NCI-H2107 treated with DMSO at 0.1 percent for 48 hours (cell line): ENCODE measurements around the gene TBC1D16.
"Not testable (repeated sequence)": the region's sequence is repeated elsewhere in the genome, so short reads cannot be mapped to it uniquely, and the experiment has no call there.

Experiments
- DNase-seq: peaks from one replicate; lab custom pipeline; 2025; ENCODE audit not compliant: unreplicated experiment; lab: John Stamatoyannopoulos, UW

The TBC1D16 gene

DNA sequence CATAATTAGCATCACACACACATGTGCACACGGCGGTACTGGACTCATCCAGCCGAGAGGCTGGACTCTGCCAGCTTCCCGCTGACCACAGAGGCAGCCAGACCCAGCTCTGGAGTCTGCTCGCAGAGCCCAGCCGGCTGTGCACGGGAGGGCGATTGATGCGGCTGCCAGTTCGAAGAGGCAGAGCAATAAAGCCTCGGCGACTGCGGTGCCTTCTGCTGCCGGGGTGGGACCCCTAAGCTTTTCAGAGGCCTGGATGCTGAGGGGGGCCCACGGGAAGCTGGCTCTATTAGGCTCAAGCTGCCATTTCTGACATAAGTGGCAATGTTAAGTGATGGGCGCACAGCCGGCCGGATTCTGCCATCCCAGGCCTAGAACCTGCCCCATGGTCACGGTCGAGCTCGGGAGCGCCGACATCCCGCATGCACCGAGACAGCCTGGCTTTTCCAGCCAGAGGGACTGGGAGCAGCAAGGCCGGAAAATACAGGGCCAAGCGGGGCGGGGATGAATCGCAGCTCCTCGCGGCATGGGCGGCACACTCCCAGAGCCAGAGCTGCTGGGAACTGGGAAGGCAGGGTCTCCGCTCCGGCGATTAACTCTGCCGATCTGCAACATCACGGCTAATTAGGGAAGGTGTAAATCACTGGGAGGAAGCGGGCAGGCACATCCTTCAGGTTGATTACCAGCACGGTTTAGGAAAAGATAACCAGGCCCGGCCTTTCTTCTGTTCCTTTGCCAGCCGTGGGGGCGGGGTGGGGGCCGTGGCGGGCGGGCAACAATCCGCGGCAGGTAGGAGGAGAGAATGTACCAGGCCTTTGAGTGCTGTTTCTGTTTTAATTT is 57.7 kb downstream of the TBC1D16 start:
- no peak for DNase-seq

DNA sequence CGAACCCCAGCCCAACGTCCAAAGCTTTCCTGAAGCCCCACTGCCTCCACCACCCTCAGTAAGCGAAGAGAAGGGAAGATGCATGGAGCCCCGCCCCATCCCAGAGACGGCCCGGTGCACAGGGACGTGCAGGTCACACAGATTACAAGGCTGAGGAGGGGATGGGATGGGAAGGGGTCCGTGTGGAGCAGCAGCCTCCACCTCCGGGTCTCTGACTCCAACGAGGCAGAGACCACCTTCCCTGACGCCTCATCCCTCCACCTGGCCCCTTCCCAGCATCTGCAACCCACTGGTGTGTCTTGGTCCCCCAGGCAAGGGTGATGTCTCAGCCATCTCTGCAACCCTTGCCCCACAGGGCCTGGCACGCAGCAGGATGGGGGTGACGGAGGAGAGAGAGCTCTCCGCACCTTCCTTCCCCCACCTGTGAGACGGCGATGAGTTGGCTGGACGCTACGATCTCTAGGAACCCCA is 58.5 kb downstream of the TBC1D16 start:
- no peak for DNase-seq

DNA sequence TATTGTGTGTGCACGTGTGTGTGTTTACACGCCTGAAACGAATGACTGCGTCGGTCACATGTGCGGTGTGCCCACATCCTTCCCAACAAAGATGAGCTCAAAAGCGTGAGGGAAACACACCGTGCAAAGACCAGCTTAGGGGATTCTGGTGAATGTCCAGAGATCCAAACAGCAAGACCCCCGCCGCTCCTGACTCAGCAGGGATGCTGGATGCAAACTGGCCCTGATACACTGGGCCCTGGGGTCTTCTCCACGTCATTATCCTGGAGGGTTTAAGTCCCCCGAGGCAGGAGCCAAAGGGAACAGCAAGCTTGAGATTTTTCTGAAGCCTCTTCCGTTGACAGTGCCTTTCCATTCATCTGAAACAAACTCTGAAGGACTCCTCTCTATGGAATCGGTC is 59.2 kb downstream of the TBC1D16 start:
- no peak for DNase-seq

DNA sequence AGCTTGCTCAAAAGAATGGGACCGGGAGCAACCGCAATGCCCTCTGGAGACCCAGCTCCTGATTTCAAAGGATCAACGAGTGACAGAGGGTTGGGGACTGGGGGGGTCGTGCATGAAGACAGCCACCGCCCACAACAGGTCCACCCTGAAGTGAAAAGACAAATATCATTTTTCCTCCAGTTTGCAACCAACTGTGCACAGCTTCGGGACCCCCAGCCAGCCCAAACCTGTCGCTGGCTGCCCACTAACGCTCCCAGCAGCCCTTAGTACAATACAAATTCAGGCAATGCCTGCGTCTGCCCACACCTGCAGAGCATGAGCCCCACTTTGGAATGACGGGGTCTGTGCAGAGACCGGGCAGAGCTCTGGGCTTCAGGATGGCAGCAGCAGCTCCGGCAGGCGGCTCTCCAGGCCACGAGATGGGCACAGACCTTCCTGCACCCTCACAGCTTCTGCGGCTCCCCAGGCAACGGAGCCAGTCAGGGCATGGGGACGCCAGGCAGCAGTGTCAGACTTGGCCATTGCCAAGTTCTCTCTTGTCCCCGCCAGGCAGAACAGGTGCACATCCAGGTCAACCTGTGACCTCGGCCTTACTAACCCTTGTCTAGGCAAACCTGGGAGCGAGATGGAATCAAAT is 60.1 kb downstream of the TBC1D16 start:
- DNase-seq = no peak

DNA sequence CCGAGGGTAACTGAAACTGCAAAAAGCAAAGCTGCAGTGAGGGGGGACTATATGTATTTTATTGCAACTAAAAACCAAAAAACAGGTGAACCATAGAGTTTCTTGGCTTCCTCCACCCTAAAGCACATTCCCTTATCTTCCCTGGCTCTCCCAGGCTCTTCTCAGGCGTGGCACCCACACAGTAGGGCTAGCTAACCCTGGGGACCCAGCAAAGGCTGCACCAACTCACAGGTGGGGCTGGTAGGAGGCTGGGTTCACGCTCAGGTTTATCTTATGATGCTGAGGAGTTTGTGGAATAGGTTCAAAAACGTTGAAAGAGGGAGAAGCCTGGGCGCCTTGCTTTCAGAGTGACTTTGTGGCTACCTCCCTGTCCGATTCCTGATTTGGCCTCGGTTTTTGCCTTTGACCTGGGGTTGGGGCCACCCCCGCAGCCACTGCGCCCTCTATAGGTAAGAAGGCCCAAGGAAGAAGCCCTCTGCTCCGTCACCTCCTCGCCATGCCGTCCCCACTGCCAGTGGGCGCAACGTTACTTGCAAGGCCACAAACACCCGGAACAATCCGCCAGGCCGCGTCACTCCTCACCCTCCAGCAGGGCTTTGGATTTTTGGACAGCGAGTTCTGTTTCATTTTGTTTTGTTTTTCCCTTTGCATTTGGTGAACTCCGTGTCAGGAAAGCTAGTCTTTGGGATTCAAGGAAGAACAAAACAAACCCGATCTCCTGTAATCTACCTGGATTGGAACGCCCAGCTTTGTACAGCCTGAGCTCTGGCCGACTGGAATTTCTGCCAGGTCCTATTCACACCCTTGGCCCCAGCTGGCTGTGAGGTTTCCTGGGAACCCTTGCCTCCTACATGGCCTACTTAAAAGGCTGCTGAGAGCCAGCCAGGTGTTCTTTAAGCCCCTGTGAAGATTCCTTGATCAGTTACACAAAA is 60.8 kb downstream of the TBC1D16 start:
- DNase-seq = peak; percentile 44

DNA sequence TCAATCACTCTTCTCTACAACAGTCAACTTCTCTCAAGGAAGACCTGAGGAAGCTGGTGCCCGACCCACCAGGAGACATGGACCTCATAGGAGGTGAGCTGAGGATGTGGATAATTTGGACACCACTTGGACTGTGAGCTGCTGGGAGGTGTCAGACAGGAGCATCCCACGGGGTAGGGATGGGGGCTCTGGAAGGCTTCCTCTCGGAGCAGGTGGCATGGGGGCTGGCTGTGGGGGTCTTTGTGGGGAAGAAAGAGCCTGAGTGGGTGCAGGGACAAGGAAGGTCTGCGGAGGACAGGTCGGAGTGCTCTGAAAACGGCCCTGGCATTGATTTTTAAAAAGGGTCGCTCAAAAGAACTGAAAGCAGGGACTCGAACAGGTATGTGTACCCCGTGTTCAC is 64.0 kb downstream of the TBC1D16 start:
- no peak for DNase-seq

DNA sequence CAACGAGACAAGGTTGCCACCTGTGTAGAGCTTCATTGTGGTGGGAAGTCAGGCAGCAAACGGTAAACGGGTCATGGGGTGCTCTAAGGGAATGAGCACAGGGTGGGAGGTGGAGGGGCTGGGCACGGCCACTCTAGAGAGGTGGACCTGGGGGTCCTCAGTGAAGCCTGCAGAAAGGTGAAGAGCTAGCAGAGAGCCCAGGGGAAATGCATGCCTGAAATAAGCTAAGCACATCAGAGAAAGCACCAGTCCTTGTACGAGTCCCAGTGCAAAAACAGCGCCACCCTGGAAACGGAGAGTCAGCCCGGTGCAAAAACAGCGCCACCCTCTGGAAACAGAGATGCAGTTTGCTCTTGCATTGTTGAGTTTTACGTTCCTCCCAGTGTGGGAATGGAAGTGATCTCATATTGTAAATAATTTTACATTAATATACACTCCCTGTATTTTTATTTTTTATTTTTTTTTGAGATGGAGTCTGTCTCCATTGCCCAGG is 65.0 kb downstream of the TBC1D16 start:
- DNase-seq = no peak

DNA sequence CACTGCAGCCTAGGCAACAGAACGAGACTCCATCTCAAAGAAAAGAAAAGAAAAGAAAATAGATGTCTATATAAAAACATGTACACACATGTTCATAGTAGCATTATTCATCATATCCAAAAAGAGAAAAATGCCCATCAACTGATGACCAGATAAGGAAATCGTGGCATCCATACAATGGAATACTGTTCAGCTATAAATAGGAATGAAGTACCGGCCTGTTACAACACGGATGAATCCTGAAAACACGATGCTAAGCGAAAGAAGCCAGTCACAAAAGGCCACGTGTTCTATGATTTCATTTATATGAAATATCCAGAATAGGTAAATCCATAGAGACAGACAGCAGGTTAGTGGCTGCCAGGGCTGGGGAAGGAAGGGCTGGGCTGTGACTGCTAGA is 65.8 kb downstream of the TBC1D16 start:
- no peak for DNase-seq

DNA sequence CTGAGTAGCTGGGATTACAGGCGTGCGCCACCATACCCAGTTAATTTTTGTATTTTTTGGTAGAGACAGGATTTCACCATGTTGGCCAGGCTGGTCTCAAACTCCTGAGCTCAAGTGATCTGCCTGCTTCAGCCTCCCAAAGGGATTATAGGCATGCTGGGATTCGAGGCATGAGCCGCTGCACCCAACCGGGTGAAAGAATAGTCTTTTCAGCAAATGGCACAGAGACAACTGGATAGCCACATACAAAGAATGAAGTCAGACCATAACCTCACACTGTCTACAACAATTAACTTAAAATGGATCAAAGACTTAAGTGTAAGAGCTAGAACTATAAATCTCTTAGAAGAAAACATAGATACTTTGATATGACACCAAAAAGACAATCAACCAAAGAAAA is 67.6 kb downstream of the TBC1D16 start:
- DNase-seq = no peak

DNA sequence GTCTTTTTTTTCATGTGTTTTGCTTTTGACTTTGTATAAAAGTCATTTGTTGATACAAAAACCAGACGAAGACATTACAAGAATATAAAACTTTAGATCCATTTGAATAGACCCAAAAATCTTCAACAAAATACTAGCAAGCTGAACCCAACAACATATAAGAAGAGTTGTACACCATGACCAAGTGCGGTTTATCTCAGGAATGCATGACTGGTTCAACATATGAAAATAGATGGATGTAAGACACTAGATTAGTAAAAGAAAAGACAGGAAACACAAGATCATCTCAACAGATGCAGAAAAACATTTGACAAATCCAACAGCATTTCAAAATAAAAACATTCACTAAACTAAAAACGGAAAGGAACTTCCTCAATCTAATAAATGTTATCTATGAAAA is 69.0 kb downstream of the TBC1D16 start:
- no peak for DNase-seq

DNA sequence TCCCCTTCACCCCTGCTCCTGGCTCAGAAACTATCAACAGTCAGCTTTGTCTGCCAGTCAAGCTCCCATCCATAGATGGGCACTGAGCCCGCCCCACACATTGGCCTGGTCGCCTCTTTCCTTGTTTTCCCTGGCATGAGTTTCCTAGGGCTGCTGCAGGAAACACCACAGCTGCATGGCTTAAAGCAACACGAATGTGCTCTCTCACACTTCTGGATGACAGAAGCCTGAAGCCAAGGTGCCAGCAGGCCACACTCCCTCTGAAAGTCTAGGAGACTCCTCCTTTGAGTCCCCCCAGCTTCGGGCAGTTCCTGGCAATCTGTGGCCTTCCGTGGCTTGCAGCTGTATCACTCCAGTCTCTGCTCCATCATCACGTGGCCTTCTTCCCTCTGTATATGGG is 69.9 kb downstream of the TBC1D16 start:
- DNase-seq = no peak

DNA sequence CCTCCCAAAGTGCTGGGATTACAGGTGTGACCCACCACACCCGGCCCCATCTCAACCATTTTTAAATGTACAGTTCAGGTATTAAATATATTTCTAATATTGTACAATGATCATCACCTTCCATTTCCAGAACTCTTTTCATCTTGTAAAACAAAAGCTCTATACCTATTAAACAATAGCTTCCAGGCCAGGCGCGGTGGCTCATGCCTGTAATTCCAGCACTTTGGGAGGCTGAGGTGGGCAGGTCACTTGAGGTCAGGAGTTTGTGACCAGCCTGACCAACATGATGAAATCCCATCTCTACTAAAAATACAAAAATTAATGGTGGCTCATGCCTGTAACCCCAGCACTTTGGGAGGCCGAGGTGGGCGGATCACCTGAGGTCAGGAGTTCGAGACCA is 73.2 kb downstream of the TBC1D16 start:
- DNase-seq = not testable (repeated sequence)

DNA sequence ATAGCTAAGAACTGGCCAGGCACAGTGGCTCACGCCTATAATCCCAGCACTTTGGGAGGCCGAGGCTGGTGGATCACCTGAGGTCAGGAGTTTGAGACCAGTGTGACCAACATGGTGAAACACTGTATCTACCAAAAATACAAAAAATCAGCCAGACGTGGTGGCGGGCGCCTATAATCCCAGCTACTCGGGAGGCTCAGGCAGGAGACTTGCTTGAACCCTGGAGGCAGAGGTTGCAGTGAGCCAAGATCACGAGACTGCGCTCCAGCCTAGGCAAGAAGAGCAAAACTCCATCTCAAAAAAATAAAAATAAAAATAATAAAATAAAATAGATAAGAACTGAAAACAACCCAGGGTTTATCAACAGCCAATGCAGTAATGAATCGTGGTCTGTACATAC is 74.1 kb downstream of the TBC1D16 start:
- not testable (repeated sequence) for DNase-seq

DNA sequence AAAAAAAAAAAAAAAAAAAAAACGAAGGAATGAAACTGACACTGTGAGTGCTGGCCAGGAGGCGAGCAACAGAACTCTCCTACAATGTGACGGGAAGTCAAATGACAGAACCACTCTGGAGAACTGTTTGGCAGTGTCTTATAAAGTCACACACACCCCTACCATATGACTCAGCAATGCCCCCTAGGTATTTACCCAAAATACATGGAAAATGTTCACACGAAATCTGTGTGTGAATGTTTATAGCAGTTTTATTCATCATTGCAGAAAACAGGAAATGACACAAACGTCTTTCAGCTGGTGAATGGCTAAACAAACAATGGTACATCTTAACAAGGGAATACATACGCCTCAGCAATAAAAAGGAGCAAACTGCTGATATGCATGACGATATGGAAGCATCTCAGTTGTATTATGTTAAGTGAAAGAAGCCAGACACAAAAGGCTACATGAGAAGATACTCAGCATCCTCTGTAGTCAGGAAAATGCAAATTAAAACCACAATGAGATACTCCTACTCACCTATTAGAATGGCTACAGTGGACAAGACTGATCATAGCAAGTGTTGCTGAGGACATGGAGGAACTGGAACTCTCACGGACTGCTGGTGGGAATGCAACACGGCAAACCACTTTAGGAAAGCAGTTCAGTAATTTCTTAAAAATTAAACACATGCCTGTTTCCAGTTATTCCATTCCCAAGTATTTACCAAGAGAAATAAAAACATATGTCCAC is 74.7 kb downstream of the TBC1D16 start:
- no peak for DNase-seq

DNA sequence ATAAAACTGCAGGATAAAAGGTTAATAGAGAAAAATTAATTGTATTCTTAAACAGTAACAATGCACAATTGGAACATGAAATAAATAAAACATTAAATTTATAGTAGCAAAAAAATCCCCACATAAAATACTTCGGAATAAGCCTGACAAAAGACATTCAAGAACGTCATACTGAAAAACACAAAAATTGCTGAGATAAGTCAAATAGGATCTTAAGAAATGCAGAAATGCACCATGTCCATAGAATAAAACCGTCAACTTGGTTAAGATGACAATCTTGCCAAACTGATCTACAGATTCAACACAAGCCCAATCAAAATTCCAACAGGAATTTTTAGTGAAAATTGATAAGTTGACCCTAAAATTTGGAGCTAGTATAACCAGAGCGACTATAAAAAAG is 76.6 kb downstream of the TBC1D16 start:
- no peak for DNase-seq

DNA sequence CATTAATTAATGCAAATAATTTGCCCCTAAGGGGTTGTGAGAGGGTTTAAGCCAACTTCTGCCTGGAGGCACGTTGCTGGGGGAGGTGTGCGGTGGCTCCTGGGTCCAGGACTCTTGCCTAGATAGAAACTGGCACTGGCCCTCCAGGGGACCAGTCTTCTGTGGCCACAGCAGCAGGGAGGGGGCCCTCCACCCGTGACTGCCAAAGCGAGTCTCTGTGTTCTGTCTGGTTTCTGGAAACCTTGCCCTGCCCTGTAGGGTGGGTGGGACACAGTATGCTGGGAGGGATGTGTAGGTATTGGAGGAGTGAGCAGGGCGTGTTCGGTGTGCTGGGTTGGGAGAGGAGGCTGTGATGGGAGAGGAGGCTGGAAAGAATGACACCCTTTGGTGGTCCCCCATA is 78.8 kb downstream of the TBC1D16 start:
- DNase-seq = no peak

DNA sequence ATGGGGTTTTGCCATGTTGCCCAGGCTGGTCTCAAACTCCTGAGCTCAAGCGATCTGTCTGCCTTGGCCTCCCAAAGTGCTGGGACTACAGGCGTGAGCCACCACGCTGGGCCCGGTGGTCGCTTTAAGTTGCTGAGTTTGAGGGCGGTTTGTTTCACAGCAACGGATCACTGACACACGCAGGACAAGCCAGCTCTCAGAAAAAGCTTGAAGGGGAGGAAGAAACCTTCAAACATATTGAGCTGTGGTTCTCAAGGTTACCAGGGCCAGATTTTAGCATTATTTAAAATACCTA is 79.3 kb downstream of the TBC1D16 start:
- DNase-seq = not testable (repeated sequence)

DNA sequence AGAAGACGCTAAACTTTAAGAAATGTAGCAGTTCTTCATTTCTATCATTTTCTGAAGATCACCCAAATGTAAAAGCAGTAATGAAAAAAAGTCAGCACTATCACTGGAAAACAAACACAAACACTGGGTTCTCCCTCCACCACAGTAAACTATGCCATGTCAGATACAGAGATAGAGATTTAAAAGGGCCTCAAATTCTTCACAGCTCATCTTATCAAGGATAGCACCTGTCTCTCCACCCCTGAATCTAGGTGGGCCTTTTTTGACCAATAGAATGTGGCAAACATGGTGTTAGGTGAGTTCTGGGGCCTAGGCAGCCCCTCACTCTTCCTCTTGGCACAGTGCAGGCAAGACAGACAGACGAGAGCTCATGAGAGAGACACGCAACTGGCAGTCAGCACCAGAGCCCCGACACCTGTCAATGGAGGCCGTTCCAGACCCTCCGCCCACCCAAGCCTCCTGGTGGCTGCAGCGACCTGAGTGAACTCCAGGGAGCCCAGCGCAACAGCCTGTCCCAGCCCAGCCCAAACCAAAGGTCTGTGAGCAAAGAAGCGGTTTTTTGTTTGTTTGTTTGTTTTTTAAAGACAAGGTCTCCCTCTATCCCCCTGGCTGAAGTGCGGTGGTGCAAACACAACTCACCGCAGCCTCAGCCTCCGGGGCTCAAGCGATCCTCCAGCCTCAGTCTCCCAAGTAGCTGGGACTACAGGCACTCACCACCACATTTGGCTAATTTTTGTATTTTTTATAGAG is 79.8 kb downstream of the TBC1D16 start:
- no peak for DNase-seq

DNA sequence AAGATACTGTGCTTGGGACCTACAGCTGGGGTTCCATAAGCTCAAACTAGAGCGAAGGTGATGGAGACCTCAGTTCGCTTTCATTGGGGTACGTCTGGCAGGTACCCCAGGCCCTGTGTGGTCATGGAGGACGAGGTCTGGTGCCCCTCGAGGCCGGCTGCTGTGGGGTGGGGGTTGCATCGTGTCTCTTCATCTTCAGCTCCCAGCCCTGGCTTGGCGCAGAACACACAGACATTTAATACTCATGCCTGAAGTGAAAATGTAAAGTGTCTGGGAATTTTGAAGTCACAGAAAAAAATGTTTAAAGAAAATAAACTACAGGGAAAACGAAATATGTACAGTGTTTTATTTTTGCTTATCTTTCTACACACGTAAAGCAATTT is 80.5 kb downstream of the TBC1D16 start:
- DNase-seq = no peak
